H1 (cell line): Measurements from ENCODE around the gene CD44. TPM values are rescaled to one million over a fixed set of nuclear protein-coding genes. Genes with fewer than 3 reads are reported as not detected.

Experiments used
- CTCF ChIA-PET: fragments of 300-600 bp; sonication (Branson Sonifier 250); formaldehyde crosslinking; loops from one replicate; lab custom pipeline; 2021; ENCODE audit not compliant: partially characterized antibody; lab: Charles Lee
- POLR2A ChIA-PET: fragments of 300-600 bp; sonication (Branson Sonifier 250); formaldehyde crosslinking; loops from one replicate; lab custom pipeline; 2021; ENCODE audit warnings: inconsistent platforms; ENCODE audit not compliant: partially characterized antibody; lab: Charles Lee
- DNase-seq, 2 experiments: peaks; one replicate each; pipeline versions ENCODE4 v3.0.0 to v3.0.0-alpha.2; 2010 to 2022; ENCODE audit warnings: low spot score in 2 of 2, low read depth in 1 of 2, mixed read lengths in 1 of 2
- FAIRE-seq: peaks from 2 replicates; lab custom pipeline; 2011; peaks lifted over from hg19 to GRCh38; lab: Jason Lieb, UNC
- H2AFZ ChIP-seq: 2 replicates; pipeline ENCODE4 v1.8.1; 2012; ENCODE audit warnings: low read length, inconsistent platforms
- H2AK5ac ChIP-seq: 2 replicates; pipeline ENCODE4 v1.6.1; 2013; ENCODE audit warnings: low read depth, low read length
- H2BK120ac ChIP-seq: replicated peaks from 2 replicates; pipeline ENCODE3; 2013; ENCODE audit warnings: low read depth, low read length, inconsistent platforms
- H2BK12ac ChIP-seq: 2 replicates; pipeline ENCODE4 v1.6.1; 2013; ENCODE audit warnings: low read depth, low read length
- H2BK15ac ChIP-seq: 2 replicates; pipeline ENCODE4 v1.6.1; 2013; ENCODE audit warnings: low read length
- H2BK20ac ChIP-seq: 2 replicates; pipeline ENCODE4 v1.6.1; 2013; ENCODE audit warnings: low read length
- H2BK5ac ChIP-seq: 2 replicates; pipeline ENCODE4 v1.6.1; 2013; ENCODE audit warnings: low read depth, low read length
- H3K14ac ChIP-seq: 2 replicates; pipeline ENCODE4 v1.6.1; 2013; ENCODE audit warnings: inconsistent platforms; ENCODE audit not compliant: insufficient read length
- H3K18ac ChIP-seq: 2 replicates; pipeline ENCODE4 v1.6.1; 2013; ENCODE audit warnings: low read length; ENCODE audit errors: extremely low read depth
- H3K23ac ChIP-seq: 2 replicates; pipeline ENCODE4 v1.6.1; 2013; ENCODE audit warnings: inconsistent platforms; ENCODE audit not compliant: insufficient read length
- H3K23me2 ChIP-seq: 2 replicates; pipeline ENCODE4 v1.6.1; 2013; ENCODE audit warnings: low read depth, low read length
- H3K27ac ChIP-seq: 2 replicates; pipeline ENCODE4 v1.6.1; 2011; ENCODE audit warnings: low read depth, low read length, inconsistent platforms
- H3K27me3 ChIP-seq, 4 experiments: replicated peaks in 1 of 4; 1 replicate in 1 of 4; 2 replicates in 3 of 4; pipeline versions ENCODE4 v1.6.1 to v1.8.1; 2011 to 2013; ENCODE audit warnings: low read length in 3 of 4, mild to moderate bottlenecking in 3 of 4, inconsistent platforms in 2 of 4, mixed read lengths in 2 of 4, moderate library complexity in 1 of 4; ENCODE audit not compliant: control insufficient read depth in 3 of 4, insufficient read depth in 3 of 4; ENCODE audit errors: extremely low read depth in 1 of 4
- H3K36me3 ChIP-seq, 4 experiments: 2 replicates each; pipeline versions ENCODE4 v1.6.1 to v1.8.1; 2011 to 2013; ENCODE audit warnings: mild to moderate bottlenecking in 4 of 4, low read length in 3 of 4, moderate library complexity in 2 of 4, control low read depth in 1 of 4, inconsistent platforms in 1 of 4; ENCODE audit not compliant: insufficient read depth in 4 of 4, control insufficient read depth in 2 of 4
- H3K4ac ChIP-seq: replicated peaks from 2 replicates; pipeline ENCODE3; 2013; ENCODE audit warnings: low read length, low read depth, mixed read lengths, inconsistent platforms; ENCODE audit not compliant: insufficient read length
- H3K4me1 ChIP-seq, 4 experiments: replicated peaks in 1 of 4; 1 replicate in 1 of 4; 2 replicates in 3 of 4; pipeline versions ENCODE4 v1.6.1 to v1.8.1; 2011 to 2013; ENCODE audit warnings: low read length in 3 of 4, inconsistent platforms in 2 of 4, mixed read lengths in 1 of 4; ENCODE audit not compliant: insufficient read depth in 4 of 4, control insufficient read depth in 3 of 4
- H3K4me2 ChIP-seq, 2 experiments: 2 replicates each; pipeline versions ENCODE4 v1.6.1 to v1.8.1; 2011 to 2013; ENCODE audit warnings: low read depth in 2 of 2, low read length in 2 of 2, control low read depth in 1 of 2, inconsistent platforms in 1 of 2, mild to moderate bottlenecking in 1 of 2; ENCODE audit not compliant: insufficient read depth in 1 of 2
- H3K4me3 ChIP-seq, 4 experiments: fragments of 200-600, 300-600 bp in 1 of 4; sonication (generic), shearing (Covaris generic), sonication (Bioruptor Twin) in 1 of 4; 2 replicates each; pipeline versions ENCODE4 v1.5.1 to v1.8.1; 2011 to 2016; ENCODE audit warnings: low read length in 4 of 4, low read depth in 3 of 4, control low read depth in 2 of 4, inconsistent platforms in 2 of 4, mild to moderate bottlenecking in 2 of 4, mixed read lengths in 1 of 4, moderate library complexity in 1 of 4; ENCODE audit not compliant: insufficient read depth in 2 of 4; ENCODE audit errors: extremely low read depth in 1 of 4
- H3K56ac ChIP-seq: replicated peaks from 2 replicates; pipeline ENCODE3; 2013; ENCODE audit warnings: low read depth, mild to moderate bottlenecking, mixed read lengths, low read length, inconsistent platforms; ENCODE audit not compliant: insufficient read length
- H3K79me1 ChIP-seq: 2 replicates; pipeline ENCODE4 v1.6.1; 2013; ENCODE audit warnings: low read depth, low read length, control low read depth
- H3K79me2 ChIP-seq, 2 experiments: 2 replicates each; pipeline versions ENCODE4 v1.6.1 to v1.8.1; 2012 to 2013; ENCODE audit warnings: low read length in 2 of 2, mild to moderate bottlenecking in 2 of 2, inconsistent platforms in 1 of 2; ENCODE audit not compliant: insufficient read depth in 2 of 2, control insufficient read depth in 1 of 2
- H3K9ac ChIP-seq, 4 experiments: replicated peaks in 1 of 4; 1 replicate in 1 of 4; 2 replicates in 3 of 4; pipeline versions ENCODE4 v1.6.1 to v1.8.1; 2011 to 2013; ENCODE audit warnings: low read depth in 3 of 4, low read length in 3 of 4, control low read depth in 2 of 4, mild to moderate bottlenecking in 2 of 4, moderate library complexity in 2 of 4, inconsistent platforms in 1 of 4; ENCODE audit errors: extremely low read depth in 1 of 4
- H3K9me3 ChIP-seq, 2 experiments: 2 replicates each; pipeline versions ENCODE4 v1.6.1 to v1.8.1; 2012 to 2013; ENCODE audit warnings: mild to moderate bottlenecking in 2 of 2, moderate library complexity in 2 of 2, control low read depth in 1 of 2, inconsistent platforms in 1 of 2, low read depth in 1 of 2, low read length in 1 of 2, mixed read lengths in 1 of 2; ENCODE audit not compliant: insufficient read depth in 2 of 2
- H4K20me1 ChIP-seq, 2 experiments: replicated peaks in 1 of 2; 2 replicates each; pipeline versions ENCODE3 to v1.8.1; 2011 to 2013; ENCODE audit warnings: inconsistent platforms in 2 of 2, low read length in 2 of 2, mild to moderate bottlenecking in 1 of 2; ENCODE audit not compliant: insufficient read depth in 2 of 2, control insufficient read depth in 1 of 2
- H4K5ac ChIP-seq: 2 replicates; pipeline ENCODE4 v1.6.1; 2013; ENCODE audit warnings: low read length, low read depth, mixed read lengths, inconsistent platforms; ENCODE audit not compliant: insufficient read length
- H4K8ac ChIP-seq: 2 replicates; pipeline ENCODE4 v1.8.0; 2013; ENCODE audit warnings: mild to moderate bottlenecking, moderate library complexity, low read length, inconsistent platforms; ENCODE audit not compliant: insufficient read depth; ENCODE audit errors: extremely low read depth
- H4K91ac ChIP-seq: replicated peaks from 2 replicates; pipeline ENCODE3; 2013; ENCODE audit warnings: low read length, mixed read lengths, inconsistent platforms; ENCODE audit not compliant: insufficient read length
- CEBPB ChIP-seq: IDR thresholded peaks from 2 replicates; pipeline ENCODE4 v1.6.1; 2012; ENCODE audit warnings: low read depth, low read length
- MAFK ChIP-seq: IDR thresholded peaks from 2 replicates; pipeline ENCODE4 v1.6.1; 2012; ENCODE audit warnings: low read depth, mild to moderate bottlenecking, improper control_type of control experiment, low read length
- TCF12 ChIP-seq: IDR thresholded peaks from 2 replicates; pipeline ENCODE4 v1.6.1; 2011; ENCODE audit warnings: low read depth, mild to moderate bottlenecking, low read length
- WGBS, 2 experiments: shearing (Covaris generic) in 1 of 2; methylation state at CpG; one replicate each; pipeline versions ENCODE4 v1.1.6 to v1.1.7; 2013 to 2015; ENCODE audit warnings: low lambda C conversion rate in 2 of 2, mixed read lengths in 2 of 2, inconsistent platforms in 1 of 2, low coverage in 1 of 2, missing lambda C conversion rate in 1 of 2; ENCODE audit not compliant: insufficient replicate concordance in 2 of 2, insufficient coverage in 1 of 2, insufficient read length in 1 of 2; ENCODE audit errors: extremely low coverage in 1 of 2, missing lambda C conversion rate in 1 of 2; 5-methylcytosine and 5-hydroxymethylcytosine counted together
- polyA plus RNA-seq, 7 experiments: library from polyadenylated mRNA; depleted of rRNA in 3 of 7; stranded (reverse) in 5 of 7; unstranded in 2 of 7; fragments of >200 nt in 5 of 7; fragments of 200-250 nt in 2 of 7; gene quantifications; 1 replicate in 5 of 7; 2 replicates in 1 of 7; 4 replicates in 1 of 7; pipeline versions ENCODE4 v1.2.1 to v1.2.3, GENCODE V29; 2011 to 2013; ENCODE audit warnings: missing spikeins in 2 of 7, mixed read lengths in 2 of 7
- total RNA-seq: library from RNA; stranded (reverse); fragmentation: NEBNext Ultra II Directional; extraction: Animal tissue kit (Norgen Biotek cat#: 25700); gene quantifications from 2 replicates; pipeline ENCODE4 v1.2.1, GENCODE V29; 2021

CD44 gene
- total and polyA plus RNA-seq, 2 of the 8 experiments (the other 6 are each of a cell fraction or from before 2014, with no cell fraction given): 11.8 to 13.7 TPM

- no peak overlapping the region for H4K5ac ChIP-seq
- H4K20me1 ChIP-seq: no peaks in the 10 kb centered on the region
- WGBS, 2 experiments: 85% methylated on average over 4 of the region's 4 CpGs; no CpG with 5 or more reads in 1 of the 2 experiments
- no peak overlapping the region for H2AK5ac ChIP-seq
- no peaks in the 10 kb centered on the region for H3K4me1 ChIP-seq
- H2BK5ac ChIP-seq: no peak overlapping the region
- H3K36me3 ChIP-seq: no peaks in the 10 kb centered on the region
- H3K23me2 ChIP-seq: no peaks in the 10 kb centered on the region
- H2BK12ac ChIP-seq: no peak overlapping the region
- no peaks in the 10 kb centered on the region for H3K79me1 ChIP-seq
- no peak overlapping the region for H2BK120ac ChIP-seq
- H3K4ac ChIP-seq: no peak overlapping the region
- DNase-seq (no peak), FAIRE-seq (no peak)
- H4K91ac ChIP-seq: no peak overlapping the region
- no peaks in the 10 kb centered on the region for H3K9me3 ChIP-seq
- TF ChIP-seq CEBPB: peak; percentile 81; the same call in 1 of the 2 replicates
- TF ChIP-seq MAFK: no peak
- TF ChIP-seq TCF12: no peak
- H2BK20ac ChIP-seq: no peak overlapping the region
- H3K9ac ChIP-seq: no peak overlapping the region
- no peak overlapping the region for H3K27ac ChIP-seq
- no peak overlapping the region for H4K8ac ChIP-seq
- H2AFZ ChIP-seq: no peak overlapping the region
- no peak overlapping the region for H3K23ac ChIP-seq
- H2BK15ac ChIP-seq: no peak overlapping the region
- no peak overlapping the region for H3K18ac ChIP-seq
- POLR2A ChIA-PET: no interaction called here
- H3K79me2 ChIP-seq: no peaks in the 10 kb centered on the region
- H3K14ac ChIP-seq: no peak overlapping the region
- H3K4me3 ChIP-seq: no peak overlapping the region
- no peak overlapping the region for H3K4me2 ChIP-seq
- CTCF ChIA-PET: interaction anchor here (1.0 kb wide), 1 partner anchor 162 kb away, joined by 3 read pairs; no protein-coding TSS in a partner anchor
- no peaks in the 10 kb centered on the region for H3K27me3 ChIP-seq
- H3K56ac ChIP-seq: no peak overlapping the region
Observed at GRCh38 chr11:35250192-35250591, 111.2 kb downstream of the CD44 start.
